Measurements from ENCODE around the gene PLA2G2D. TPM values are rescaled to one million over a fixed set of nuclear protein-coding genes. Genes with fewer than 3 reads are reported as not detected.

PLA2G2D gene
- total and polyA plus RNA-seq, 2 of the 8 experiments (the other 6 are each of a cell fraction or from before 2014, with no cell fraction given): not detected

DNA sequence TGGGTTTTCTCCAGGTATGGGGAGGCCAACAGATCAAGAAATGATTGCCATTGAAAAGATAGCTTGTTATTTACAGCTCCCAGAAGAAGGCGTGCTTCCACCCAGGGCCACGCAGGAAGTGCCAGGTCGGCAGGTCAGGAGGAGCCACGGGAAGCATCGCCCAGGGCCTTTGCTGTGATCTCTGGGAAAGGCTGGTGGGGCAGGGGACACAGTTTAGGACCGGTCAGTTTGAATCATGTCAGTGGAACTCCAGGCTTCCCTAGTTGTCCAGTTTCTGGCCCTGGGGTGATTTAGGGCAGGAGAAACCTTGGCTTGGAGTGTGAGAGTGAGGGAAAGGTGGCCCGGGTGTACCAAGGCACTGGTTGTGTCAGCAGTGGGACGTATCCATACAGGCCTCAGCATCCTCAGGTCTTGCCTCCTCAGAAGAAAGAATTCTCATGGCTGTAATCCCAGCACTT, 38.0 kb downstream of the PLA2G2D start (continued):
- TF ChIP-seq ZNF274 (IDR thresholded peaks at IDR 0.05; ENCODE audit: borderline replicate concordance, extremely low read depth, low read length) (no peak), POU5F1 (IDR thresholded peaks at IDR 0.05; ENCODE audit: low read depth, low read length) (no peak), CBX8 (IDR thresholded peaks at IDR 0.05; ENCODE audit: borderline replicate concordance, low read depth, low read length) (no peak), KDM4A (IDR thresholded peaks at IDR 0.05; ENCODE audit: low read depth, low read length, severe bottlenecking) (no peak), SRF (IDR thresholded peaks at IDR 0.05; ENCODE audit: low read depth, low read length) (no peak), POLR2AphosphoS5 (IDR thresholded peaks at IDR 0.05; ENCODE audit: low read depth, low read length) (no peak), RFX5 (IDR thresholded peaks at IDR 0.05; ENCODE audit: borderline replicate concordance, low read depth, low read length) (no peak)
